Left ventricle myocardium inferior (tissue), 1 donor: ENCODE measurements around the gene ABHD1. TPM values are rescaled to one million over a fixed set of nuclear protein-coding genes. Genes with fewer than 3 reads are reported as not detected.
"Not testable (repeated sequence)": the region's sequence is repeated elsewhere in the genome, so short reads cannot be mapped to it uniquely, and the experiment has no call there.

ENCODE experiments used
- DNase-seq: peaks from one replicate; pipeline ENCODE4 v3.0.0-alpha.2; 2020
- H3K27ac ChIP-seq: fragments of 200-600 bp; replicated peaks from 2 replicates; pipeline ENCODE4 v1.8.0; 2021
- H3K27me3 ChIP-seq: fragments of 200-600 bp; 2 replicates; pipeline ENCODE4 v1.8.0; 2021; ENCODE audit warnings: low read depth
- H3K36me3 ChIP-seq: fragments of 200-600 bp; 2 replicates; pipeline ENCODE4 v1.8.0; 2021
- H3K4me1 ChIP-seq: fragments of 200-600 bp; 2 replicates; pipeline ENCODE4 v1.8.0; 2021
- H3K4me3 ChIP-seq: fragments of 200-600 bp; 2 replicates; pipeline ENCODE4 v1.8.0; 2021; ENCODE audit warnings: mild to moderate bottlenecking, moderate library complexity
- H3K9me3 ChIP-seq: fragments of 200-600 bp; replicated peaks from 2 replicates; pipeline ENCODE4 v1.8.0; 2021
- intact Hi-C: fragments of 100-400 bp; cut with micrococcal nuclease; formaldehyde crosslinking; loops from one replicate; pipeline ENCODE4 v1.11.0; 2022
- total RNA-seq: library from RNA; stranded (reverse); fragmentation: NEBNext Ultra II Directional; extraction: Animal tissue kit (Norgen Biotek cat#: 25700); gene quantifications from one replicate; pipeline ENCODE4 v1.2.1, GENCODE V29; 2021
- TF ChIP-seq, protein P1 (sequence below): fragments of 200-600 bp; IDR thresholded peaks from 2 replicates; pipeline ENCODE4 v1.8.0; 2021; ENCODE audit warnings: antibody characterized with exemption, mild to moderate bottlenecking, borderline replicate concordance
- donor health status: DM: no; HTN: yes; CAD: no; lungs with severe emphysema.

ABHD1 gene
- total RNA-seq, 1 donor from 2014 or later, result 3.5 TPM

DNA sequence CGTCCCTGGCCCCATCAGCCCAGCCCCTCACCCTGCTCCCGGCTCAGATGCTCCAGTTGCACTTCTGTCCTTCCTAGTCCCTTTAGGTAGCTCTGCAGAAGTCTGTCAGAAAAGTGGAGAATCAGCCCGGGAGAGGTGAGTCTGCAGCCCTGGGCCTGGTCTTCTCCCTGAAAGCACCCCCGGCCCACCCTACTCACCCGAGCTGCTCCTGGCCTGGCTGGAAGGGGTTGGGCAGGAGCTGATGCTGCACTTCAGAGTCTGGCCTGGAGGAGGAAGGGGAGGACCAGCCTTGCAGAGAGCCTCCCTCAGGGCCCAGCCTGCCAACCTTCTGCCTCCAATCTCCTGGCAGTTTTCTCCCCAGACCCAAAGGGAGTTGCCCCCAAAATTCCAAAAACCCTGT lies 21.3 kb upstream of the ABHD1 start:
- Histone ChIP-seq H3K4me3 (no peak overlapping the region), H3K4me1 (no peaks in the 10 kb centered on the region), H3K27me3 (peaks cover 35% of the 10 kb centered on the region), H3K9me3 (no peaks in the 10 kb centered on the region), H3K27ac (no peak overlapping the region), H3K36me3 (peaks cover 5% of the 10 kb centered on the region)
- intact Hi-C loops, result no loop called here
- TF ChIP-seq, protein P1, sequence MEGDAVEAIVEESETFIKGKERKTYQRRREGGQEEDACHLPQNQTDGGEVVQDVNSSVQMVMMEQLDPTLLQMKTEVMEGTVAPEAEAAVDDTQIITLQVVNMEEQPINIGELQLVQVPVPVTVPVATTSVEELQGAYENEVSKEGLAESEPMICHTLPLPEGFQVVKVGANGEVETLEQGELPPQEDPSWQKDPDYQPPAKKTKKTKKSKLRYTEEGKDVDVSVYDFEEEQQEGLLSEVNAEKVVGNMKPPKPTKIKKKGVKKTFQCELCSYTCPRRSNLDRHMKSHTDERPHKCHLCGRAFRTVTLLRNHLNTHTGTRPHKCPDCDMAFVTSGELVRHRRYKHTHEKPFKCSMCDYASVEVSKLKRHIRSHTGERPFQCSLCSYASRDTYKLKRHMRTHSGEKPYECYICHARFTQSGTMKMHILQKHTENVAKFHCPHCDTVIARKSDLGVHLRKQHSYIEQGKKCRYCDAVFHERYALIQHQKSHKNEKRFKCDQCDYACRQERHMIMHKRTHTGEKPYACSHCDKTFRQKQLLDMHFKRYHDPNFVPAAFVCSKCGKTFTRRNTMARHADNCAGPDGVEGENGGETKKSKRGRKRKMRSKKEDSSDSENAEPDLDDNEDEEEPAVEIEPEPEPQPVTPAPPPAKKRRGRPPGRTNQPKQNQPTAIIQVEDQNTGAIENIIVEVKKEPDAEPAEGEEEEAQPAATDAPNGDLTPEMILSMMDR, result no peak
- DNase-seq, result no peak

DNA sequence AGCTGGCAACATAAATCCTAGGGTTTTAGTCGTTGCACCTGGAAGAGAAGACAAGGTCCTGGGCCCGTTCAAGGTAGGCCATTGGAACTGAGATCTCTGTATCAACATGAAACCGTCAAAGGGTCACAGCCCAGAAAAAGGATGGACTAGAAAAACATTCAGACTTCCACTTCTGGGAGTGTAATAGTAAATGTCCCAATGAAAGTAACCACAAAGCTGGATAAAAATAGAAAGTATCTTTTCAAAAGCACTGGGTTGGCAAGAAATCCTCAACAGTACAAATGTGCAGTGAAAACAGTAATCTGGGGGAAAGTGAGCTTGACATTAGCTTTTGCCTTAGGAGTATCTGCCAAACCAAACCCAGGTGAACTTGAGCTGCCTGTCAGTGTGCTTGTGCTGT lies 17.6 kb upstream of the ABHD1 start:
- Histone ChIP-seq H3K36me3 (no peaks in the 10 kb centered on the region), H3K27me3 (peaks cover 54% of the 10 kb centered on the region), H3K9me3 (no peaks in the 10 kb centered on the region), H3K4me3 (no peak overlapping the region), H3K4me1 (no peaks in the 10 kb centered on the region), H3K27ac (no peak overlapping the region)
- TF ChIP-seq, protein P1, result no peak
- intact Hi-C loops, result no loop called here
- DNase-seq, result no peak

DNA sequence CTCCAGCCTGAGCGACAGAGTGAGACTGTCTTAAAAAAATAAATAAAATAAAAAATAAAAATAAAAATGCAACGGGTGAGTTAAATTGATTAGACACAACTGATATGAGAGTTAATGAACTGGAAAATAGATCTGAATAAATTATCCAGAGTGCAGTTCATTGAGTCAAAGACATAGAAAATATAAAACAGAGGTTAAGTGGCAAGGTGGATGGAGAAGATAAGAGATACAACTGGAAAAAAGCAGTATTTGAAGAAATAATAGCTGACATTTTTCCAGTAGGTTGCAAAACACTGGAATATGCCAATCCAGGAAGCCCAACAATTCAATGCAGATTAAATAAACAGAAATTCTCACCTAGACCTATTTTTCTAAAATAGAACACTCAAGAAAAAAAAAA lies 15.4 kb upstream of the ABHD1 start:
- H3K4me1 ChIP-seq, result no peaks in the 10 kb centered on the region
- peaks cover 54% of the 10 kb centered on the region for H3K27me3 ChIP-seq
- no peak for DNase-seq
- no peak overlapping the region for H3K4me3 ChIP-seq
- no peak overlapping the region for H3K27ac ChIP-seq
- H3K9me3 ChIP-seq, result no peaks in the 10 kb centered on the region
- intact Hi-C loops, result no loop called here
- H3K36me3 ChIP-seq, result no peaks in the 10 kb centered on the region
- TF ChIP-seq, protein P1, result no peak

DNA sequence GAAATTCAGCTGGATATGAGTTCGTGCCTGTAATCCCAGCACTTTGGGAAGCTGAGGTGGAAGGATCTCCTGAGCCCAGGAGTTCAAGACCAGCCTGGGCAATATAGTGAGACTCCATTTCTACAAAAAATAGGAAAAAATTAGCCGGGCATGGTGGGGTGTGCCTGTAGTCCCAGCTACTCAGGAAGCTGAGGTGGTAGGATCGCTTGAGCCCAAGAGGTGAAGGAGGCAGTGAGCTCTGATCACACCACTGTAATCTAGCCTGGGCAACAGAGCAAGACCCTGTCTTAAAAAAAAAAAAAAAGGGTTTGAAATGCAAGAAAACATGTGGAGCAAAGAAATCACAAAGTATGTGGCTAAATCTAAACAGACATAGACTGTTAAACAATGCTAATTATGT lies 14.5 kb upstream of the ABHD1 start:
- Histone ChIP-seq H3K36me3 (no peaks in the 10 kb centered on the region), H3K4me3 (no peak overlapping the region), H3K27ac (no peak overlapping the region), H3K27me3 (peaks cover 51% of the 10 kb centered on the region), H3K9me3 (no peaks in the 10 kb centered on the region), H3K4me1 (no peaks in the 10 kb centered on the region)
- intact Hi-C loops, result no loop called here
- DNase-seq, result no peak
- TF ChIP-seq, protein P1, result no peak

DNA sequence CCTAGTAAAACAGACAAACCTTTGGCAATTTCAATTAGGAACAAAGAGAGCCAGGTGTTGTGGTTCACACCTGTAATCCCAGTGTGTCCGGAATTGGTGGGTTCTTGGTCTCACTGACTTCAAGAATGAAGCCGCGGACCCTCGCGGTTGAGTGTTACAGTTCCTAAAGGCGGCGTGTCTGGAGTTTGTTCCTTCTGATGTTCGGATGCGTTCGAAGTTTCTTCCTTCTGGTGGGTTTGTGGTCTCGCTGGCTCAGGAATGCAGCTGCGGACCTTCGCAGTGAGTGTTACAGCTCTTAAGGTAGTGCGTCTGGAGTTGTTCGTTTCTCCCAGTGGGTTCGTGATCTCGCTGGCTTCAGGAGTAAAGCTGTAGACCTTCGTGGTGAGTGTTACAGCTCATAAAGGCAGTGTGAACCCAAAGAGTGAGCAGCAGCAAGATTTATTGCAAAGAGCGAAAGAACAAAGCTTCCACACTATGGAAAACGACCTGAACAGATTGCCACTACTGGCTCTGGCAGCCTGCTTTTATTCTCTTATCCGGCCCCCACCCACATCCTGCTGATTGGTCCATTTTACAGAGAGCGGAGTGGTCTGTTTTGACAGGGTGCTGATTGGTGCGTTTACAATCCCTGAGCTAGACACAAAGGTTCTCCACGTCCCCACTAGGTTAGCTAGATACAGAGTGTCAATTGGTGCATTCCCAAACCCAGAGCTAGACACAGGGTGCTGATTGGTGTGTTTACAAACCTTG lies 12.8 kb upstream of the ABHD1 start:
- H3K4me1 ChIP-seq, H3K9me3 ChIP-seq, DNase-seq, intact Hi-C loops, H3K4me3 ChIP-seq, H3K36me3 ChIP-seq, H3K27ac ChIP-seq: not testable (repeated sequence)
- peaks cover 37% of the 10 kb centered on the region for H3K27me3 ChIP-seq

DNA sequence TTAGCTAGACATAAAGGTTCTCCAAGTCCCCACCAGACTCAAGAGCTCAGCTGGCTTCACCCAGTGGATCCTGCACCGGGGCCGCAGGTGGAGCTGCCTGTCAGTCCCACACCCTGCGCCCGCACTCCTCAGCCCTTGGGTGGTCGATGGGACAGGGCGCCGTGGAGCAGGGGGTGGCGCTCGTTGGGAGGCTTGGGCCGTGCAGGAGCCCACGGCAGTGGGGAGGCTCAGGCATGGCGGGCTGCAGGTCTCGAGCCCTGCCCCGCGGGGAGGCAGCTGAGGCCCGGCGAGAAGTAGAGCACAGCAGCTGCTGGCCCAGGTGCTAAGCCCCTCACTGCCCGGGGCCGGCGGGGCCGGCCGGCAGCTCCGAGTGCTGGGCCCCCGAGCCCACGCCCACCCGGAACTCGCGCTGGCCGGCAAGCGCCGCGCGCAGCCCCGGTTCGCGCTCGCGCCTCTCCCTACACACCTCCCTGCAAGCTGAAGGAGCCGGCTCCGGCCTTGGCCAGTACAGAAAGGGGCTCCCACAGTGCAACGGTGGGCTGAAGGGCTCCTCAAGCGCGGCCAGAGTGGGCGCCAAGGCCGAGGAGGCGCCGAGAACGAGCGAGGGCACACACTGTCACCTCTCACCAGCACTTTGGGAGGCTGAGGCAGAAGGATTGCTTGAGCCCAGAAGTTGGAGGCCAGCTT lies 12.1 kb upstream of the ABHD1 start:
- intact Hi-C loops, H3K4me3 ChIP-seq, DNase-seq, H3K36me3 ChIP-seq, H3K4me1 ChIP-seq, H3K27ac ChIP-seq, H3K9me3 ChIP-seq: not testable (repeated sequence)
- peaks cover 37% of the 10 kb centered on the region for H3K27me3 ChIP-seq
